GM03348 (cell line): ENCODE data around the gene SPATA3.
"Not testable (repeated sequence)": the region's sequence is repeated elsewhere in the genome, so short reads cannot be mapped to it uniquely, and the experiment has no call there.

Experiments used
- DNase-seq: peaks from one replicate; pipeline ENCODE4 v3.0.0; 2012; ENCODE audit warnings: low spot score

SPATA3 gene

GRCh38 chr2:230995821-230996220 lies at the start of gene SPATA3:
Gene SPATA3 (plus strand): TSS chr2:230996121. CDS start chr2:230996234, 113 bp downstream.
- DNase-seq: no peak

GRCh38 chr2:230946429-230947234 lies 49.3 kb upstream of the SPATA3 start:
- DNase-seq: no peak

GRCh38 chr2:230947235-230947576 lies 48.7 kb upstream of the SPATA3 start:
- no peak for DNase-seq

GRCh38 chr2:230947908-230948365 lies 48.0 kb upstream of the SPATA3 start:
- no peak for DNase-seq

GRCh38 chr2:230949966-230950873 lies 45.7 kb upstream of the SPATA3 start:
- DNase-seq: no peak

GRCh38 chr2:230950874-230951339 lies 45.0 kb upstream of the SPATA3 start:
- DNase-seq: no peak

GRCh38 chr2:230951396-230951795 lies 44.5 kb upstream of the SPATA3 start:
- no peak for DNase-seq

- no peak for DNase-seq
Observed at GRCh38 chr2:230952226-230952956, 43.5 kb upstream of the SPATA3 start.

- no peak for DNase-seq
Observed at GRCh38 chr2:230953845-230954244, 42.1 kb upstream of the SPATA3 start.

GRCh38 chr2:230954746-230955145 lies 41.2 kb upstream of the SPATA3 start:
- DNase-seq: no peak

- DNase-seq: no peak
Observed at GRCh38 chr2:230955163-230955737, 40.7 kb upstream of the SPATA3 start.

GRCh38 chr2:230956827-230957755 lies 38.8 kb upstream of the SPATA3 start:
- peak; percentile 70 for DNase-seq

GRCh38 chr2:230957756-230958391 lies 38.0 kb upstream of the SPATA3 start:
- DNase-seq: no peak

- DNase-seq: no peak
Observed at GRCh38 chr2:230958820-230959756, 36.8 kb upstream of the SPATA3 start.

GRCh38 chr2:230960026-230960425 lies 35.9 kb upstream of the SPATA3 start:
- no peak for DNase-seq

- no peak for DNase-seq
Observed at GRCh38 chr2:230961091-230961491, 34.8 kb upstream of the SPATA3 start.

- DNase-seq: no peak
Observed at GRCh38 chr2:230964136-230964730, 31.7 kb upstream of the SPATA3 start.

GRCh38 chr2:230967113-230967512 lies 28.8 kb upstream of the SPATA3 start:
- no peak for DNase-seq

- not testable (repeated sequence) for DNase-seq
Observed at GRCh38 chr2:230968314-230968713, 27.6 kb upstream of the SPATA3 start.
